HUES64 (cell line): ENCODE data around the gene ZFP37.

Experiments used
- H3K27ac ChIP-seq: 2 replicates; pipeline ENCODE4 v1.7.0; 2013; ENCODE audit warnings: low read depth, low read length, inconsistent platforms
- H3K27me3 ChIP-seq: 2 replicates; pipeline ENCODE4 v1.6.1; 2013; ENCODE audit warnings: mild to moderate bottlenecking, low read length; ENCODE audit not compliant: insufficient read depth
- H3K36me3 ChIP-seq: 2 replicates; pipeline ENCODE4 v1.6.1; 2013; ENCODE audit warnings: mild to moderate bottlenecking, low read length; ENCODE audit not compliant: insufficient read depth
- H3K4me1 ChIP-seq: 2 replicates; pipeline ENCODE4 v1.6.1; 2013; ENCODE audit warnings: mild to moderate bottlenecking, low read length, moderate library complexity; ENCODE audit not compliant: insufficient read depth
- H3K4me3 ChIP-seq: 2 replicates; pipeline ENCODE4 v1.5.1; 2013; ENCODE audit warnings: mild to moderate bottlenecking, low read length, moderate library complexity
- H3K9ac ChIP-seq: 2 replicates; pipeline ENCODE4 v1.6.1; 2013; ENCODE audit warnings: mild to moderate bottlenecking, low read depth, low read length
- H3K9me3 ChIP-seq: 2 replicates; pipeline ENCODE4 v1.6.1; 2013; ENCODE audit warnings: low read depth, low read length; ENCODE audit not compliant: insufficient read depth
- WGBS: fragments of 150-250, 120-280 bp; methylation state at CpG from one replicate; pipeline ENCODE4 v1.1.7; 2013; ENCODE audit warnings: missing lambda C conversion rate; 5-methylcytosine and 5-hydroxymethylcytosine counted together

The ZFP37 gene

DNA sequence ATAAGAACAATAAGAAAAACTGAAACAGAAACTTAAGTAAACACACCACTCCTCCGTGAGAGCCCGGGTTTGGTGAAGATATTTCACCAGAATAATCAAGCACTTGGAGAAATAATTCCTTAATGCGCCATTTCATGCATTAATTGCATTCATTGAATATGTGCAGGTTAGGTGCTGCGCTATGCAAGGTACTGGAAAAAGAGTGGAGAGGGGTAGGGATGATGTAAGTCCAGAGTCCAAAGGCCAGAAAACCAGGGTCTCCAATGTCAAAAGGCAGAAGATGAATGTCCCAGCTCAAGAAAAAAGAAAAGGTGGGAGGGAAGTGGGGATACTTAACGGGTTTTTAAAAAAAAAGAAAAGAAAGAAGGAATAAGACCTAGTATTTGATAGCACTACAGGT, 669 bp upstream of the ZFP37 start:
- Histone ChIP-seq H3K27ac (no peak overlapping the region), H3K9me3 (peaks cover 39% of the 10 kb centered on the region), H3K36me3 (no peaks in the 10 kb centered on the region), H3K27me3 (peaks cover 10% of the 10 kb centered on the region), H3K4me3 (peak overlapping the region; percentile 83), H3K9ac (no peak overlapping the region), H3K4me1 (peaks cover 4% of the 10 kb centered on the region; the same call in 1 of the 2 replicates)
- WGBS = 89% methylated on average over 5 of the region's 5 CpGs

DNA sequence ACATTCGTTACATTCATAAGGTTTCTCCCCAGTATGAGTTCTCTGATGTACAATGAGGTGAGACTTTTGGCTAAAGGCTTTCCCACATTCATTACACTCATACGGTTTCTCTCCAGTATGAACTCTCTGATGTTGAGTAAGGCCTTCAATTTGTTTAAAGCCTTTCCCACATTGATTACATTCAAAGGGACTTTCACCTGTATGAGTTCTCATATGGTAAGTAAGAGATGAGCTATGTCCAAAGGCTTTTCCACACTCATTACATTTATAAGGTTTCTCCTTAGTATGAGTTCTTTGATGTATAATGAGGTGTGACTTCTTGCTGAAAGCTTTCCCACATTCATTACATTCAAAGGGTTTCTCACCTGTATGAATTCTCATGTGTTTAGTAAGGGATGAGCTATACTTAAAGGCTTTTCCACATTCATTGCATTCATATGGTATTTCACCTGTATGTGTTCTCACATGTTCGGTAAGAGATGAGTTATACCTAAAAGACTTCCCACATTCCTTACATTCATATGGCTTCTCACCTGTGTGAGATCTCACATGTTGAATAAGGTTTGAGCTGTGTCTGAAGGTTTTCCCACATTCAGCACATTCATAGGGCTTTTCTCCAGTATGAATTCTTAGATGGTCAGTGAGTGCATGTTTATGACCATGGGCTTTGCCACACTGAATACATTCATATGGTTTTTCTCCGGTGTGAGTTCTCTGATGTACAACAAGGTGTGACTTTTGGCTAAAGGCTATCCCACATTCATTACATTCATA, 13.5 kb downstream of the ZFP37 start:
- H3K27me3 ChIP-seq = no peaks in the 10 kb centered on the region
- no peaks in the 10 kb centered on the region for H3K4me1 ChIP-seq
- peaks cover 98% of the 10 kb centered on the region for H3K9me3 ChIP-seq
- peaks cover 67% of the 10 kb centered on the region for H3K36me3 ChIP-seq
- no peak overlapping the region for H3K27ac ChIP-seq
- no peak overlapping the region for H3K9ac ChIP-seq
- WGBS = 94% methylated on average over 2 of the region's 4 CpGs
- 0 out of 2 replicates have a peak overlapping the region, but pooled peaks have one; percentile 1 for H3K4me3 ChIP-seq

DNA sequence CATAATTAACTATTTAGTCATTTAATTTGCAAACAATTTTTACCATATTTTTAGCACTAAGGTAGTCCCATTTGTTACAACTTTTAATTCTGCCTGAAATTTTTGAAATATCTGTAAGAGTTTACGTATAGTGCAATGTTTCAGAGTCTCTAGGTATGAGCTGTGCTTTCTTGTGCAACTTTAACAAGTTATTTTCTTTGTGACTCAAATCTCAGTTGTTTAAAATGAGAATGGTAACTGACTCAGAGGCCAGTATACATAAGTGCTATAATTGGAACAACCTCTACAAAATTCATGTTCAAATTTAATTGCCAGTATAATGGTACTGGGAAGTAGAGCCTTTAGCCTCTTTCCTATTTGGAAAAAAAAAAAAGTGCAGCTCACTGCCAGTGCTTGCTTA, 30.3 kb downstream of the ZFP37 start:
- WGBS = 69% methylated on average over 1 of the region's 1 CpG
- Histone ChIP-seq H3K27me3 (no peaks in the 10 kb centered on the region), H3K36me3 (no peaks in the 10 kb centered on the region), H3K9me3 (peaks cover 76% of the 10 kb centered on the region), H3K4me3 (no peak overlapping the region), H3K9ac (no peak overlapping the region), H3K4me1 (no peaks in the 10 kb centered on the region), H3K27ac (no peak overlapping the region)

DNA sequence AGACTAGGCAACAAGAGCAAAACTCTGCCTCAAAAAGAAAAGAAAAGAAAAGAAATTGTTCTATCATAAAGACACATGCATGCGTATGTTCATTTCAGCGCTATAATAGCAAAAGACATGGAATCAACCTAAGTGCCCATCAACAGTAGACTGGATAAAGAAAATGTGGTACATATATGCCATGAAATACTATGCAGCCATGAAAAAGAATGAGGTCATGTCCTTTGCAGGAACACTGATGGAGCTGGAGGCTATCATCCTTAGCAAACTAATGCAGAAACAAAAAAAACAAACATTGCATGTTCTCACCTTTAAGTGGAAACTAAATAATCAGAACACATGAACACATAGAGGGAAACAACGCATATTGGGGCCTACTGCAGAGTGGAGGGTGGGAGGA, 38.3 kb downstream of the ZFP37 start:
- no peaks in the 10 kb centered on the region for H3K27me3 ChIP-seq
- no peaks in the 10 kb centered on the region for H3K36me3 ChIP-seq
- no peak overlapping the region for H3K4me3 ChIP-seq
- H3K9ac ChIP-seq = no peak overlapping the region
- H3K4me1 ChIP-seq = no peaks in the 10 kb centered on the region
- H3K27ac ChIP-seq = no peak overlapping the region
- peaks cover 43% of the 10 kb centered on the region for H3K9me3 ChIP-seq
- WGBS = 83% methylated on average over 3 of the region's 3 CpGs

DNA sequence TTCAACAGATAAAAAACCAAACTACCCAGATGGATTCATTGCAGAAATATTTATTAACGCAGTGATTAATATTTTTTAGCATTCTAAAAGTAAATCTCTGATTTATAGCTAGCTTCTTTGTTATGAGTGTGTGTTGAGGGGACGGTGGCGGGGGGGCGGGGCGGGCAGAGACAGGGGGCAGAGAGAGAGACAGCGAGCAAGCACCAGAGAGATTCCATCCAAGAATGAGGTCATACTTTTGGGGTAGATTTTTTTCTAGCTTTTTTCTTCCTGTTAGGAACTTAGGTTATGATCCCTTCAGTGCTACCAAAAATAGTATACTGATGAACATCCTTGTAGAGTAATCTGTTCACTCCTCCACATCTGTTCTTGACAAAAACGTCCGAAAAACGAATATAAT, 44.0 kb downstream of the ZFP37 start:
- H3K9me3 ChIP-seq = no peaks in the 10 kb centered on the region
- WGBS = 64% methylated on average over 4 of the region's 9 CpGs
- H3K4me1 ChIP-seq = no peaks in the 10 kb centered on the region
- H3K27ac ChIP-seq = no peak overlapping the region
- peaks cover 15% of the 10 kb centered on the region; the same call in 1 of the 2 replicates for H3K36me3 ChIP-seq
- no peak overlapping the region for H3K9ac ChIP-seq
- H3K4me3 ChIP-seq = peak overlapping the region; percentile 90
- no peaks in the 10 kb centered on the region for H3K27me3 ChIP-seq

DNA sequence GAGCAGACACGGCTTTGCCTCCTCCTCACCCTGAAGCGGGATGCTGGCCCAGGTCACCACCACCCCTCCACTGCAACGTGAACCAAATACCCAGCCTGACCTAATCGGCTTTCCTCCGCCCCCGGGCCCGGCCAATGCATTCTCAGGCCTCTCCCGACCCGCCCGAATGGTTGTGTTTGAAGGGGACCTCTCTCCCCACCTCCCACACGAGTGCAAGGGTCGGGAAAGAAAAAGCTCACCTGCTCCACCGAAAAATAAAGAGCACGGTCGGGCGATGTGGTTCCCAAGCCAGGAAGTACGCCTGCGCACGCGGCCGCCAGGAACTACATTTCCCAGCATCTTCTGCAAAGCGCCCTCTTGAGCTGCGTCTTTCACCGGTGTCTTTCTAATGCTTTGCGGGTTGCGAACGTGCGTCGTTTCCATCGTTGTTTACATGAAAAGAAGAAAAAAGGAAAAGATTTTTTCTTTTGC, 44.6 kb downstream of the ZFP37 start, which contains the start of gene ZNF883:
Gene ZNF883, minus strand, starts transcription at position 282 of the 471 bp plus-strand sequence.
- peaks cover 20% of the 10 kb centered on the region for H3K36me3 ChIP-seq
- peak within 1 kb of the TSS; percentile 90 for H3K4me3 ChIP-seq
- H3K4me1 ChIP-seq = no peaks in the 10 kb centered on the region
- no peaks in the 10 kb centered on the region for H3K27me3 ChIP-seq
- peak within 1 kb of the TSS; percentile 83 for H3K9ac ChIP-seq
- no peaks in the 10 kb centered on the region for H3K9me3 ChIP-seq
- 0 out of 2 replicates have a peak within 1 kb of the TSS, but pooled peaks have one; percentile 28 for H3K27ac ChIP-seq
- WGBS = 4% methylated on average over 29 of the region's 30 CpGs

DNA sequence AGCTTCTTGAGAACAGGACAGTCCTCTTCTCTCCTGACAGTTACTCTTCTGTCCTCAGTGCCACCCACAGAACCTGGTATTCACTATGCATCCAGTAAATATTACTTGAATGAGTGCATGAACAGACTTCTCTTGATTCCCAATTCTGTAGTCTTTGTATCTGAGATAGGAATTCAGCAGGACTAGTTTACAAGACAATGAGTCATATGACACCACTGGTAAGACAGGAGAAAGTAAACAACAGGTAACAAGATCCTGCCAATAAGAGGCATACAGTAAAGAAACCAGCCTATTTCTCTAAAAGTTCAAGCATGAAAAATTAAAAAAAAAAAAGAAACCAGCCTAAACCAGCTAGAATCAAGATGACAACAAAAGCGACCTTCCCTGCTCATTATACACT, 50.7 kb downstream of the ZFP37 start:
- 78% methylated on average over 1 of the region's 1 CpG for WGBS
- Histone ChIP-seq H3K27me3 (no peaks in the 10 kb centered on the region), H3K36me3 (peaks cover 60% of the 10 kb centered on the region), H3K4me3 (peak overlapping the region; percentile 25; the same call in 1 of the 2 replicates), H3K9ac (no peak overlapping the region), H3K27ac (no peak overlapping the region), H3K9me3 (peaks cover 54% of the 10 kb centered on the region), H3K4me1 (peaks cover 5% of the 10 kb centered on the region; the same call in 1 of the 2 replicates)

DNA sequence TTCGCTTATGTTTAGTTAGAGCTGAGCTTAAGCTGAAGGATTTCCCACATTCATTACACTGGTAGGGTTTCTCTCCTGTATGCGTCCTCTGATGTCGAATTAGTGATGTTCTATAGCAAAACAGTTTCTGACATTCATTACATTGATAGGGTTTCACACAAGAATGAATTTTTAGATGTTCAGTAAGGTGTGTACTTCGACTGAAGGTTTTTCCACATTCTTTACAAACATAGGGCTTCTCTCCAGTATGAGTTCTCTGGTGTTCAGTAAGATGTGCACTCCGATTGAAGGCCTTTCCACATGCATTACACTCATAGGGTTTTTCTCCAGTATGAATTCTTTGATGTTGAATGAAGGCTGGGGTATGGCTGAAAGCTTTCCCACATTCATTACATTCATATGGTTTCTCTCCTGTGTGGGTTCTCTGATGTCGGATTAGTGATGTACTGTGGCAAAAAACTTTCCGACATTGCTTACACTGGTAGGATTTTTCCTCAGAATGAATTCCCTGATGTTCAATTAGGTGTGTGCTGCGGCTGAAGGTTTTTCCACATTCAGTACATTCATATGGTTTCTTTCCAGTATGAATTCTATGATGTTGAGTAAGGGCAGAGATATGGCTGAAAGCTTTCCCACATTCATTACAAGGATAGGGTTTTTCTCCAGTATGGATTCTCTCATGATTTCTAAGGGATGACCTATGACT, 59.1 kb downstream of the ZFP37 start:
- no peak overlapping the region for H3K9ac ChIP-seq
- peaks cover 98% of the 10 kb centered on the region for H3K9me3 ChIP-seq
- no peaks in the 10 kb centered on the region for H3K4me1 ChIP-seq
- H3K4me3 ChIP-seq = peak overlapping the region; percentile 36; the same call in 1 of the 2 replicates
- WGBS = 93% methylated on average over 6 of the region's 8 CpGs
- no peak overlapping the region for H3K27ac ChIP-seq
- peaks cover 57% of the 10 kb centered on the region for H3K36me3 ChIP-seq
- no peaks in the 10 kb centered on the region for H3K27me3 ChIP-seq
